Ascending aorta (tissue), 2 donors: ENCODE measurements around the gene SLC31A1. TPM values are rescaled to one million over a fixed set of nuclear protein-coding genes. Genes with fewer than 3 reads are reported as not detected.

Experiments used
- DNase-seq, 2 donors: peaks; one replicate each; pipeline ENCODE4 v3.0.0-alpha.2; 2019; ENCODE audit warnings: low spot score in 2 of 2
- H3K27ac ChIP-seq, 2 donors: fragments of 200-600 bp; sonication (generic); one replicate each; pipeline ENCODE4 v1.5.1; 2016 to 2017; ENCODE audit warnings: mild to moderate bottlenecking in 1 of 2
- H3K27me3 ChIP-seq: fragments of 200-600 bp; sonication (generic); one replicate; pipeline ENCODE4 v1.5.1; 2017
- H3K36me3 ChIP-seq, 2 donors: fragments of 200-600 bp; sonication (generic); one replicate each; pipeline ENCODE4 v1.5.1; 2016
- H3K4me1 ChIP-seq, 2 donors: fragments of 200-600 bp; sonication (generic); one replicate each; pipeline ENCODE4 v1.5.1; 2016 to 2017; ENCODE audit warnings: mild to moderate bottlenecking in 1 of 2
- H3K4me3 ChIP-seq, 2 donors: fragments of 200-600 bp; sonication (generic); one replicate each; pipeline ENCODE4 v1.5.1; 2016 to 2017; ENCODE audit warnings: mild to moderate bottlenecking in 1 of 2
- H3K9me3 ChIP-seq, 2 donors: fragments of 200-600 bp; sonication (generic); one replicate each; pipeline ENCODE4 v1.5.1; 2016
- intact Hi-C: fragments of 100-400 bp; cut with DNase I; formaldehyde crosslinking; loops from one replicate; pipeline ENCODE4 v1.15.1; 2023
- total RNA-seq: library from RNA; depleted of rRNA; stranded (reverse); fragments of >200 nt; gene quantifications from one replicate; pipeline ENCODE4 v1.1.0, GENCODE V29; 2016
- TF ChIP-seq, protein P1 (sequence below), 3 experiments: fragments of 200-600 bp in 2 of 3; fragments of 450-650 bp in 1 of 3; sonication (generic) in 2 of 3; IDR thresholded peaks; one replicate each; pipeline ENCODE4 v1.5.1; 2016 to 2019; ENCODE audit warnings: antibody characterized with exemption in 3 of 3, mild to moderate bottlenecking in 1 of 3, moderate library complexity in 1 of 3

SLC31A1 gene
- total RNA-seq, 1 donor from 2014 or later = 3.7 TPM

- no peaks in the 10 kb centered on the region for H3K4me1 ChIP-seq
- no peaks in the 10 kb centered on the region for H3K27me3 ChIP-seq
- TF ChIP-seq, protein P1, sequence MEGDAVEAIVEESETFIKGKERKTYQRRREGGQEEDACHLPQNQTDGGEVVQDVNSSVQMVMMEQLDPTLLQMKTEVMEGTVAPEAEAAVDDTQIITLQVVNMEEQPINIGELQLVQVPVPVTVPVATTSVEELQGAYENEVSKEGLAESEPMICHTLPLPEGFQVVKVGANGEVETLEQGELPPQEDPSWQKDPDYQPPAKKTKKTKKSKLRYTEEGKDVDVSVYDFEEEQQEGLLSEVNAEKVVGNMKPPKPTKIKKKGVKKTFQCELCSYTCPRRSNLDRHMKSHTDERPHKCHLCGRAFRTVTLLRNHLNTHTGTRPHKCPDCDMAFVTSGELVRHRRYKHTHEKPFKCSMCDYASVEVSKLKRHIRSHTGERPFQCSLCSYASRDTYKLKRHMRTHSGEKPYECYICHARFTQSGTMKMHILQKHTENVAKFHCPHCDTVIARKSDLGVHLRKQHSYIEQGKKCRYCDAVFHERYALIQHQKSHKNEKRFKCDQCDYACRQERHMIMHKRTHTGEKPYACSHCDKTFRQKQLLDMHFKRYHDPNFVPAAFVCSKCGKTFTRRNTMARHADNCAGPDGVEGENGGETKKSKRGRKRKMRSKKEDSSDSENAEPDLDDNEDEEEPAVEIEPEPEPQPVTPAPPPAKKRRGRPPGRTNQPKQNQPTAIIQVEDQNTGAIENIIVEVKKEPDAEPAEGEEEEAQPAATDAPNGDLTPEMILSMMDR (IDR thresholded peaks at IDR 0.05) = no peak
- no peak overlapping the region for H3K27ac ChIP-seq
- H3K9me3 ChIP-seq = no peaks in the 10 kb centered on the region
- peaks cover 69 to 91% of the 10 kb centered on the region in 2 donors for H3K36me3 ChIP-seq
- no peak for DNase-seq
- H3K4me3 ChIP-seq = no peak overlapping the region
- intact Hi-C loops = no loop called here
Observed at GRCh38 chr9:113179839-113180238, 41.5 kb upstream of the SLC31A1 start.

GRCh38 chr9:113181165-113181564 is 40.2 kb upstream of the SLC31A1 start:
- intact Hi-C loops = no loop called here
- H3K9me3 ChIP-seq = no peaks in the 10 kb centered on the region
- no peak overlapping the region for H3K4me3 ChIP-seq
- no peak for DNase-seq
- H3K4me1 ChIP-seq = no peaks in the 10 kb centered on the region
- peaks cover 76 to 98% of the 10 kb centered on the region in 2 donors for H3K36me3 ChIP-seq
- TF ChIP-seq, protein P1 (IDR thresholded peaks at IDR 0.05) = no peak
- no peak overlapping the region for H3K27ac ChIP-seq
- H3K27me3 ChIP-seq = no peaks in the 10 kb centered on the region

DNA sequence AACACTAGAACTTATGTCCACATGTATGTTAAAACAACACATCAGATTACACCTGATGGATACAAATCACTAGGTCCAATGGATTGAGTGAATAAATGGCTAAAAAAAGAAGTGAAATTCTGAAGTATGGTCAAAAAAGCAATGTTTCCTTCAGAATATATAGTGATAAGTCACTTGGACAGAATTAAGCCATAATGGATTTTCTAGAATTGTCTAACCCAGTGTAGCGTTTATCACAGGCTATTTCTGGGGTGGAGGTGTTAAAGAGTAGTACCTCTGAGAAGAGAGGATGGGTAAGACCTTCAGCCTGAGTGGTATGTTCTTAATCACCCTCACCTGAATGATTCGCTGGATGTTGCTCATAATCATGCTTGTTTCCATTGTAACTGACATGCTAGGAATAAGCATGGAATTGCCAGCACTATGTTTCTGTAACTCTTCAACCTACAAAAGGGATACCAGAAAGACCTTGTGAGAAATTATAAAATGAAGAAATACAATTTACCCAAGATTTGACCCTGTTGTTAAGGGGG is 37.3 kb upstream of the SLC31A1 start:
- no peak overlapping the region for H3K27ac ChIP-seq
- no peaks in the 10 kb centered on the region for H3K9me3 ChIP-seq
- H3K27me3 ChIP-seq = no peaks in the 10 kb centered on the region
- no peak for DNase-seq
- H3K4me3 ChIP-seq = no peak overlapping the region
- peaks cover 65 to 96% of the 10 kb centered on the region in 2 donors for H3K36me3 ChIP-seq
- H3K4me1 ChIP-seq = no peaks in the 10 kb centered on the region
- intact Hi-C loops = no loop called here
- TF ChIP-seq, protein P1 (IDR thresholded peaks at IDR 0.05) = no peak

DNA sequence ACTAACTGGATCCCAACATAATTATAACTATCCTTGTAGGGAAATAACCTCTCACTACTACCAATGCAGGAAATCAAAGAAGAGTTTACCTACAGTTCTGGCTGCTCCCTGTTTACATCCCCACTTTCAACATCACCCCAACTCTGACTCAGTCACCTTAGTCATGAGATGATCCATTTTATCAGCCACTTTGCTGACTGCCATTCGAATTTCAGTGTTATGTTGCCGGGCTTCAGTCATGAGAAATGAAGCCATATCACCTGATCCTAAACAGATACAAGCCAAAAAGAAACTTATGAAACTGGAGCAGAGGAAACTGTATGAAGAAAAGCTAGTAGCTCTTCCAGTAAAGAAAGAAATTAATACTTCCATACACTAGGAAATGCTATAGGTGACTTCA is 36.8 kb upstream of the SLC31A1 start:
- Histone ChIP-seq H3K4me1 (no peaks in the 10 kb centered on the region), H3K9me3 (no peaks in the 10 kb centered on the region), H3K36me3 (peaks cover 64 to 91% of the 10 kb centered on the region in 2 donors), H3K27me3 (no peaks in the 10 kb centered on the region), H3K27ac (no peak overlapping the region), H3K4me3 (no peak overlapping the region)
- TF ChIP-seq, protein P1 (IDR thresholded peaks at IDR 0.05) = no peak
- DNase-seq = no peak
- intact Hi-C loops = no loop called here

GRCh38 chr9:113185271-113185670 is 36.1 kb upstream of the SLC31A1 start:
- DNase-seq = no peak
- no peaks in the 10 kb centered on the region for H3K9me3 ChIP-seq
- intact Hi-C loops = no loop called here
- H3K4me3 ChIP-seq = no peak overlapping the region
- H3K4me1 ChIP-seq = no peaks in the 10 kb centered on the region
- H3K27me3 ChIP-seq = no peaks in the 10 kb centered on the region
- TF ChIP-seq, protein P1 (IDR thresholded peaks at IDR 0.05) = no peak
- peaks cover 64 to 90% of the 10 kb centered on the region in 2 donors for H3K36me3 ChIP-seq
- H3K27ac ChIP-seq = no peak overlapping the region
